Thoracic aorta (tissue), 2 donors: ENCODE results near the gene FOCAD. TPM values are rescaled to one million over a fixed set of nuclear protein-coding genes. Genes with fewer than 3 reads are reported as not detected.
"Not testable (repeated sequence)": the region's sequence is repeated elsewhere in the genome, so short reads cannot be mapped to it uniquely, and the experiment has no call there.

ENCODE experiments used
- ATAC-seq: fragments of 150-250 bp; one replicate; pipeline ENCODE4 v1.8.0; 2017; ENCODE audit warnings: low read depth; ENCODE audit not compliant: insufficient number of reproducible peaks, low FRiP score
- DNase-seq: peaks from one replicate; pipeline ENCODE4 v3.0.0-alpha.2; 2020; ENCODE audit warnings: low spot score
- H3K27ac ChIP-seq, 2 donors: fragments of 200-600 bp; sonication (generic); 1 replicate in 1 of 2; 2 replicates in 1 of 2; pipeline ENCODE4 v1.5.1; 2016; ENCODE audit warnings: mild to moderate bottlenecking in 2 of 2, moderate library complexity in 2 of 2
- H3K27me3 ChIP-seq: fragments of 200-600 bp; sonication (generic); replicated peaks from 2 replicates; pipeline ENCODE4 v1.6.0; 2016; ENCODE audit warnings: mild to moderate bottlenecking; ENCODE audit not compliant: insufficient read depth
- H3K36me3 ChIP-seq: fragments of 200-600 bp; sonication (generic); one replicate; pipeline ENCODE4 v1.5.1; 2016
- H3K4me1 ChIP-seq, 2 donors: fragments of 200-600 bp; sonication (generic); 1 replicate in 1 of 2; 2 replicates in 1 of 2; pipeline versions ENCODE4 v1.5.1 to v1.6.0; 2016; ENCODE audit warnings: low read depth in 2 of 2, mild to moderate bottlenecking in 1 of 2; ENCODE audit not compliant: control insufficient read depth in 1 of 2
- H3K4me3 ChIP-seq: fragments of 200-600 bp; sonication (generic); 2 replicates; pipeline ENCODE4 v1.5.1; 2016; ENCODE audit warnings: mild to moderate bottlenecking
- H3K9me3 ChIP-seq: fragments of 200-600 bp; sonication (generic); 2 replicates; pipeline ENCODE4 v1.5.1; 2016
- total RNA-seq, 2 donors: library from RNA; depleted of rRNA; stranded (reverse); fragments of >200 nt; gene quantifications; one replicate each; pipeline versions ENCODE4 v1.1.0 to v1.2.3, GENCODE V29; 2016
- TF ChIP-seq, protein P1 (sequence below): fragments of 200-600 bp; sonication (generic); IDR thresholded peaks from one replicate; pipeline ENCODE4 v1.5.1; 2019; ENCODE audit warnings: antibody characterized with exemption

The FOCAD gene
- total RNA-seq, 2 donors from 2014 or later, result 33.1 to 45.9 TPM

DNA sequence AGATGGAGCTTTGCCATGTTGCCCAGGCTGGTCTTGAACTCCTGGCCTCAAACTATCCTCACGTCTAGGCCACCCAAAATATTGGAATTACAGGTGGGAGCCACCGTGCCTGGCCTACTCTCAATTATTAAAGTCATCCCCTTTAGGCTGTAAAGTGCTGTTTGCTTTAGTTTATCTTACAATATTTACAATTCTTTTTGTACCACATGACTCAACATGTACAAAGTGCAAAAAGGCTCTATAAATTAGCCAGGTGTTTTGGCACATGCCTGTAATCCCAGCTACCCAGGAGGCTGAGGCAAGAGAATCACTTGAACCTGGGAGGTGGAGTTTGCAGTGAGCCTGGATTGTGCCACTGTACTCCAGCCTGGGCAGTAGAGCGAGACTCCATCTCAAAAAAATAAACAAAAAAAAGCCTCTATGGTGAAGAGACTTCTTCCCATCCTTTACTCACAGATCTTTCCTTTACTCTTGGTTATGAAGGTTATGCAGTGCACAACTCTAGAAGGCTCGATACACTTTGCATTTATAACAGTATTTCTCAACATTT is 33.2 kb upstream of the FOCAD start:
- ATAC-seq, result no peak
- no peak for DNase-seq
- H3K9me3 ChIP-seq, result no peaks in the 10 kb centered on the region
- no peak overlapping the region for H3K27ac ChIP-seq
- H3K27me3 ChIP-seq, result no peaks in the 10 kb centered on the region
- no peaks in the 10 kb centered on the region for H3K4me1 ChIP-seq
- no peaks in the 10 kb centered on the region for H3K36me3 ChIP-seq
- TF ChIP-seq, protein P1, sequence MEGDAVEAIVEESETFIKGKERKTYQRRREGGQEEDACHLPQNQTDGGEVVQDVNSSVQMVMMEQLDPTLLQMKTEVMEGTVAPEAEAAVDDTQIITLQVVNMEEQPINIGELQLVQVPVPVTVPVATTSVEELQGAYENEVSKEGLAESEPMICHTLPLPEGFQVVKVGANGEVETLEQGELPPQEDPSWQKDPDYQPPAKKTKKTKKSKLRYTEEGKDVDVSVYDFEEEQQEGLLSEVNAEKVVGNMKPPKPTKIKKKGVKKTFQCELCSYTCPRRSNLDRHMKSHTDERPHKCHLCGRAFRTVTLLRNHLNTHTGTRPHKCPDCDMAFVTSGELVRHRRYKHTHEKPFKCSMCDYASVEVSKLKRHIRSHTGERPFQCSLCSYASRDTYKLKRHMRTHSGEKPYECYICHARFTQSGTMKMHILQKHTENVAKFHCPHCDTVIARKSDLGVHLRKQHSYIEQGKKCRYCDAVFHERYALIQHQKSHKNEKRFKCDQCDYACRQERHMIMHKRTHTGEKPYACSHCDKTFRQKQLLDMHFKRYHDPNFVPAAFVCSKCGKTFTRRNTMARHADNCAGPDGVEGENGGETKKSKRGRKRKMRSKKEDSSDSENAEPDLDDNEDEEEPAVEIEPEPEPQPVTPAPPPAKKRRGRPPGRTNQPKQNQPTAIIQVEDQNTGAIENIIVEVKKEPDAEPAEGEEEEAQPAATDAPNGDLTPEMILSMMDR, result no peak
- no peak overlapping the region for H3K4me3 ChIP-seq

DNA sequence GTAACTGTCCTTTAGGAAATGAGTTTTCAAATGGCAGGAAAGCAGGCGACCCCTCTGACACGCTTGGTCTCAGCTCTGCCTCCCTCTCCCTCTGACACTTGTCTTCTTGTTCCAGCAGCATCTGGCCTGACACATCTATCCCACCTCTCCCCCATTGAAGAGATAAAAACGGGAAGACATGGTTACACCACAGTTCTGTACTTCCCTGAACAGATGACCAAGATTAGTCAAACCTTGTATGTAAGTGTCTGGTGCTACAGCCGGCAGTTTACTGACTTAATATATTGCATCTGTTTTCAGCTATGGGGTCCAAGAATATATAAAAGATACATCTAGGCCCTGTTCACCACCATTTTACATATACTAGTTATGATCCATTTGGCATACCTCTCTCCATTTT is 32.1 kb upstream of the FOCAD start:
- H3K4me1 ChIP-seq, result no peaks in the 10 kb centered on the region
- H3K27me3 ChIP-seq, result no peaks in the 10 kb centered on the region
- TF ChIP-seq, protein P1, result no peak
- no peak for ATAC-seq
- H3K36me3 ChIP-seq, result no peaks in the 10 kb centered on the region
- H3K27ac ChIP-seq, result no peak overlapping the region
- no peak overlapping the region for H3K4me3 ChIP-seq
- no peak for DNase-seq
- no peaks in the 10 kb centered on the region for H3K9me3 ChIP-seq

DNA sequence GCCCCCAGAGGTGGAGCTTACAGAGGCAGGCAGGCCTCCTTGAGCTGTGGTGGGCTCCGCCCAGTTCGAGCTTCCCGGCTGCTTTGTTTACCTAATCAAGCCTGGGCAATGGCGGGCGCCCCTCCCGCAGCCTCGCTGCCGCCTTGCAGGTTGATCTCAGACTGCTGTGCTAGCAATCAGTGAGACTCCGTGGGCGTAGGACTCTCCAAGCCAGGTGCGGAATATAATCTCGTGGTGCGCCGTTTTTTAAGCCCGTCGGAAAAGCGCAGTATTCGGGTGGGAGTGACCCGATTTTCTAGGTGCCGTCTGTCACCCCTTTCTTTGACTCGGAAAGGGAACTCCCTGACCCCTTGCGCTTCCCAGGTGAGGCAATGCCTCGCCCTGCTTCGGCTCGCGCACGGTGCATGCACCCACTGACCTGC is 25.8 kb upstream of the FOCAD start:
- H3K27ac ChIP-seq, ATAC-seq, H3K4me1 ChIP-seq, DNase-seq, H3K9me3 ChIP-seq, H3K36me3 ChIP-seq, H3K27me3 ChIP-seq: not testable (repeated sequence)
- H3K4me3 ChIP-seq, result peak overlapping the region; percentile 55

DNA sequence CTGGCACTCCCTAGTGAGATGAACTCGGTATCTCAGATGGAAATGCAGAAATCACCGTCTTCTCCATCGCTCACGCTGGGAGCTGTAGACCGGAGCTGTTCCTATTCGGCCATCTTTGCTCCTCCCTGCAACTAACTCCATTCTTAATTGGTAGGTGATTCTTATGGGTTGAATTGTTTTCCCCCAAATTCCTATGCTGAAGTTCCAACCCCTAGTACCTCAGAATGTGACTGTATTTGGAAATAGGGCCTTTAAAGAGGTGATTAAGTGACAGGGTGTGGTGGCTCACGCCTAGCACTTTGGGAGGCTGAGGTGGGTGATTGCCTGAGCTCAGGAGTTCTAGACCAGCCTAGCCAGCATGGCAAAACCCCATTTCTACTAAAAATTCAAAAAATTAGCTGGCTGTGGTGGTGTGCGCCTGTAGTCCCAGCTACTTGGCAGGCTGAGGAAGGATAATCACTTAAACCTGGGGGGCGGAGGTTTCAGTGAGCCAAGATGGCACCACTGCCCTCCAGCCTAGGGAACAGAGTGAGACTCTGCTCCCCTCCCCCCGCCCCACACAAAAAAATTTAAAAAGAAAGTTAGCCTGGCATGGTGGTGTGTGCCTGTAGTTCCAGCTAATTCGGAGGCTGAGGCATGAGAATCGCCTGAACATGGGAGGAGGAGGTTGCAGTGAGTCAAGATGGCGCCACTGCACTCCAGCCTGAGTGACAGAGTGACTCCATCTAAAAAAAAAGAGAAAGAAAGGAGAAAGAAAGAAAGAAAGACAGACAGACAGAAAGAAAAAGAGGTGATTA is 25.2 kb upstream of the FOCAD start:
- ATAC-seq, result no peak
- Histone ChIP-seq H3K4me3 (peak overlapping the region; percentile 55), H3K4me1 (no peaks in the 10 kb centered on the region), H3K27ac (no peak overlapping the region), H3K36me3 (no peaks in the 10 kb centered on the region), H3K9me3 (no peaks in the 10 kb centered on the region), H3K27me3 (no peaks in the 10 kb centered on the region)
- TF ChIP-seq, protein P1, result no peak
- no peak for DNase-seq

DNA sequence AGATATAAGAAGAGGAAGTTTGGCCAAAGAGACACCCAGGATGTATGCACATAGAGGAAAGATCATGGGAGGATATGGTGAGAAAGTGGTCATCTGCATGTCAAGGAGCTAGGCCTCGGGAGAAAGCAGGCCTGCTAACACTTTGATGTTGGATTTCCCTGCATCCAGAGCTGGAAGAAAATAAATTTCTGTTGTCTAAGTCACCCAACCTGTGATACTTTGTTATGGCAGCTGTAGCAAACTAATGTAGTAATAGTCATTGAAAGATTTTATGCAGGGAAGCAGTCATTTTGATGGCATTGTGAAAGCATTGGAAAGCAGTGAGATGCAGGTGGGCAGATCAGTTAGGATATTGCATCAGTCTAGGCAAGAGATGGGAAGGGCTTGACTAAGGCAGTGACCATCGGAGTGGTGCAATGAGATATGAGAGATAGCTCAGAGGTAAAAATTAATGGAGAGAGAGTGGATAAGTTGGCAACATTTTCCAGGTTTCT is 24.5 kb upstream of the FOCAD start:
- H3K9me3 ChIP-seq, result no peaks in the 10 kb centered on the region
- no peaks in the 10 kb centered on the region for H3K27me3 ChIP-seq
- ATAC-seq (no peak), DNase-seq (no peak)
- TF ChIP-seq, protein P1, result no peak
- H3K4me3 ChIP-seq, result no peak overlapping the region
- H3K27ac ChIP-seq, result no peak overlapping the region
- H3K4me1 ChIP-seq, result no peaks in the 10 kb centered on the region
- H3K36me3 ChIP-seq, result no peaks in the 10 kb centered on the region
